Bronchial epithelial cell (primary cell): Measurements from ENCODE around the gene MATK. TPM values are rescaled to one million over a fixed set of nuclear protein-coding genes. Genes with fewer than 3 reads are reported as not detected.

Experiments
- DNase-seq: peaks from one replicate; pipeline ENCODE4 v3.0.0-alpha.2; 2010; ENCODE audit warnings: low read depth
- FAIRE-seq: peaks from 2 replicates; lab custom pipeline; 2011; peaks lifted over from hg19 to GRCh38; lab: Jason Lieb, UNC
- H3K27me3 ChIP-seq: 2 replicates; pipeline ENCODE4 v1.5.1; 2011; ENCODE audit warnings: low read length; ENCODE audit not compliant: control insufficient read depth, insufficient read depth
- H3K36me3 ChIP-seq: 2 replicates; pipeline ENCODE4 v1.5.1; 2011; ENCODE audit warnings: low read length; ENCODE audit not compliant: control insufficient read depth, insufficient read depth
- H3K4me3 ChIP-seq: 2 replicates; pipeline ENCODE4 v1.5.1; 2011; ENCODE audit warnings: mild to moderate bottlenecking, low read depth, low read length, control low read depth
- CTCF ChIP-seq: IDR thresholded peaks from 2 replicates; pipeline ENCODE4 v1.5.1; 2011; ENCODE audit warnings: mild to moderate bottlenecking, moderate library complexity, low read length, control low read depth, inconsistent platforms; ENCODE audit not compliant: insufficient read depth, severe bottlenecking
- total RNA-seq: library from RNA; depleted of rRNA; stranded (reverse); fragments of >200 nt; gene quantifications from 2 replicates; pipeline ENCODE4 v1.2.1, GENCODE V29; 2014

The MATK gene
- total RNA-seq, 1 donor from 2014 or later, result not detected

DNA sequence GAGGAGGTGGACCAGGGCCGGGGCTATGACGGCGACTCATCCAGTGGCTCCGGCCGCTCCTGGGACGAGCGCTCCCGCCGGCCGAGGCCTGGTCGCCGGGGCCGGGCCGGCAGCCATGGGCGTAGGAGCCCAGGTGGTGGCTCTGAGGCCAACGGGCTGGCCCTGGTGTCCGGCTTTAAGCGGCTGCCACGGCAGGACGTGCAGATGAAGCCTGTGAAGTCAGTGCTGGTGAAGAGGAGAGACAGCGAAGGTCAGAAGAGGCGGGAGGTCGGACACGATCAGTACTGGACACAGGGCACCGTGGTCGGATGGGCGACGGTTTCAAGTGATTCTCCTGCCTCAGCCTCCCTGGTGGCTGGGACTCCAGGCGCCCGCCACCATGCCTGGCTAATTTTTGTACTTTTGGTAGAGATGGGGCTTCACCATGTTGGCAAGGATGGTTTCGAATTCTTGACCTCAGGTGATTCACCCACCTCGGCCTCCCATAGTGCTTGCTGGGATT is 55.7 kb downstream of the MATK start:
- Histone ChIP-seq H3K36me3 (no peaks in the 10 kb centered on the region), H3K4me3 (no peak overlapping the region), H3K27me3 (no peaks in the 10 kb centered on the region)
- FAIRE-seq (no peak), DNase-seq (no peak)
- TF ChIP-seq CTCF, result no peak

Other genes with a start within 250 kb of the MATK start
- not detected in 2 replicates for gene TEKTIP1, start 247.2 kb downstream of the MATK start, total RNA-seq
- gene MFSD12, start 228.8 kb downstream of the MATK start, total RNA-seq, result 46.3 and 59.1 TPM in 2 replicates
- gene HMG20B, start 213.4 kb downstream of the MATK start, total RNA-seq, result 37.4 and 48.3 TPM in 2 replicates
- not detected in 2 replicates for gene GIPC3, start 200.9 kb downstream of the MATK start, total RNA-seq
- gene TBXA2R, start 179.5 kb downstream of the MATK start, total RNA-seq, result not detected in 2 replicates
- 30.2 and 30.3 TPM in 2 replicates for gene CACTIN, start 159.6 kb downstream of the MATK start, total RNA-seq
- 6.3 and 6.9 TPM in 2 replicates for gene PIP5K1C, start 85.9 kb downstream of the MATK start, total RNA-seq
- 2.1 and 5.0 TPM in 2 replicates for gene TJP3, start 78.0 kb downstream of the MATK start, total RNA-seq
- gene APBA3, start 24.7 kb downstream of the MATK start, total RNA-seq, result 11.3 and 17.8 TPM in 2 replicates
- 84.8 and 87.3 TPM in 2 replicates for gene MRPL54, start 23.7 kb downstream of the MATK start, total RNA-seq
- not detected in 2 replicates for gene RAX2, start 14.2 kb downstream of the MATK start, total RNA-seq
- not detected in 2 replicates for gene ZFR2, start 82.7 kb upstream of the MATK start, total RNA-seq
- not detected in 2 replicates for gene ATCAY, start 94.3 kb upstream of the MATK start, total RNA-seq
- gene NMRK2, start 146.7 kb upstream of the MATK start, total RNA-seq, result not detected in 2 replicates
- 105 and 128 TPM in 2 replicates for gene DAPK3, start 184.7 kb upstream of the MATK start, total RNA-seq
- gene EEF2, start 199.1 kb upstream of the MATK start, total RNA-seq, result 3,055 and 4,680 TPM in 2 replicates
- 10.0 and 24.2 TPM in 2 replicates for gene PIAS4, start 221.4 kb upstream of the MATK start, total RNA-seq